ENCODE data around the gene ZNF335. TPM values are rescaled to one million over a fixed set of nuclear protein-coding genes. Genes with fewer than 3 reads are reported as not detected.

Gene ZNF335
- total and polyA plus RNA-seq, 2 donors (not counting 3 experiments of a cell fraction or from before 2014, with no cell fraction given): 17.3 to 22.8 TPM

- no peak overlapping the region for H3K27ac ChIP-seq (ENCODE audit: insufficient read depth, low read depth, low read length)
- FAIRE-seq: no peak
- no TSS peak for BruUV-seq (replicated peaks)
- peaks cover 14% of the 10 kb centered on the region for H3K4me1 ChIP-seq (ENCODE audit: control insufficient read depth, extremely low read depth, insufficient read depth, low read length)
- no peaks in the 10 kb centered on the region for H3K9me3 ChIP-seq (replicated peaks; ENCODE audit: control insufficient read depth, insufficient read depth, low read length)
- H2AFZ ChIP-seq (ENCODE audit: low read depth, low read length): no peak overlapping the region
- dilution Hi-C loops (cut with MboI; ENCODE audit: extremely low pct_ligation_motif_present, low sequenced_read_pairs): no loop called here
- no peak overlapping the region for H3K4me3 ChIP-seq (replicated peaks in 1 of 3; ENCODE audit: insufficient read depth in 1 of 3, low read depth in 1 of 3, low read length in 3 of 3)
- H4K20me1 ChIP-seq (replicated peaks; ENCODE audit: control insufficient read depth, extremely low read depth, insufficient read depth, low read length): no peaks in the 10 kb centered on the region
- H3K9me1 ChIP-seq (replicated peaks; ENCODE audit: control insufficient read depth, extremely low read depth, insufficient read depth, low read length): no peaks in the 10 kb centered on the region
- H3K36me3 ChIP-seq (ENCODE audit: control insufficient read depth in 2 of 2, extremely low read depth in 1 of 2, insufficient read depth in 2 of 2, low read length in 2 of 2): peaks cover 4 to 23% of the 10 kb centered on the region in 2 experiments
- H3K9ac ChIP-seq (replicated peaks; ENCODE audit: extremely low read depth, insufficient read depth, low read length): no peak overlapping the region
- ChIA-PET CTCF (interaction anchor here (0.6 to 8.7 kb wide), 40 partner anchors 9 to 596 kb away, joined by 3 to 80 read pairs (median 6); partner anchors contain the start of genes CTSA, NEURL2, PLTP and SNX21), POLR2A (interaction anchor here (0.6 to 1.3 kb wide), 4 partner anchors 34 to 356 kb away, joined by 3 to 4 read pairs (median 4); partner anchors contain the start of gene PLTP)
- H3K4me2 ChIP-seq (ENCODE audit: insufficient read depth, low read length): no peak overlapping the region
- DNase-seq (ENCODE audit: low read depth, low spot score): no peak
- TF ChIP-seq POLR2AphosphoS5 (IDR thresholded peaks at IDR 0.05; ENCODE audit: insufficient read depth, low read depth, low read length): no peak
- no peak for TF ChIP-seq MYC (IDR thresholded peaks at IDR 0.05; ENCODE audit: low read depth, low read length)
- TF ChIP-seq MAX (IDR thresholded peaks at IDR 0.05; ENCODE audit: insufficient read depth, insufficient read length): no peak
- TF ChIP-seq EZH2 (IDR thresholded peaks at IDR 0.05; ENCODE audit: borderline replicate concordance, low read depth, low read length, severe bottlenecking): no peak
- no peak for TF ChIP-seq GATA2 (IDR thresholded peaks at IDR 0.05; ENCODE audit: insufficient read depth, insufficient read length, low read depth, low read length)
- TF ChIP-seq POLR2A (IDR thresholded peaks at IDR 0.05; ENCODE audit: low read depth, low read length): no peak
- no peak for TF ChIP-seq FOS (IDR thresholded peaks at IDR 0.05; ENCODE audit: borderline replicate concordance, insufficient read depth, low read length)
- no peak for TF ChIP-seq JUN (IDR thresholded peaks at IDR 0.05; ENCODE audit: borderline replicate concordance, insufficient read depth, insufficient read length, low read depth)
- no peak for TF ChIP-seq CTCF (IDR thresholded peaks at IDR 0.05; ENCODE audit: extremely low read depth in 1 of 2, insufficient read depth in 1 of 2, low read depth in 1 of 2, low read length in 2 of 2)
- H3K79me2 ChIP-seq (ENCODE audit: control insufficient read depth, insufficient read depth, low read length): peaks cover 23% of the 10 kb centered on the region
- no peaks in the 10 kb centered on the region for H3K27me3 ChIP-seq (ENCODE audit: control insufficient read depth in 2 of 2, insufficient read depth in 2 of 2, low read length in 2 of 2)
- intact Hi-C loops (cut with micrococcal nuclease): no loop called here
These were observed 2.9 kb downstream of the ZNF335 start for GRCh38 chr20:45968801-45969711.
